IMR-90 (cell line): ENCODE data around the gene AHNAK2. TPM values are rescaled to one million over a fixed set of nuclear protein-coding genes. Genes with fewer than 3 reads are reported as not detected.

Experiments
- ATAC-seq: fragments of 200-7000 bp; cut with Tn5 transposase; 2 replicates; pipeline ENCODE4 v1.9.1; 2020; ENCODE audit warnings: low read depth, mild to moderate bottlenecking, moderate library complexity
- BruUV-seq: library from RNA; stranded (reverse); fragments of 400-500 nt; replicated peaks from 2 replicates; lab custom pipeline; 2021; lab: Mats Ljungman, UMichigan
- CTCF ChIA-PET: fragments of 300-600 bp; formaldehyde crosslinking; extraction: SDS; loops from one replicate; lab custom pipeline; 2021; ENCODE audit warnings: antibody characterized with exemption; lab: Yijun Ruan, JAX
- POLR2A ChIA-PET: fragments of 300-600 bp; sonication (Branson Sonifier 250); formaldehyde crosslinking; loops from one replicate; lab custom pipeline; 2022; ENCODE audit warnings: antibody characterized with exemption; ENCODE audit not compliant: unreplicated experiment; lab: Charles Lee
- DNase-seq: peaks from one replicate; pipeline ENCODE4 v3.0.0; 2013
- H2AFZ ChIP-seq: replicated peaks from 2 replicates; pipeline ENCODE3; 2013; ENCODE audit warnings: low read length, mild to moderate bottlenecking; ENCODE audit not compliant: poor library complexity
- H2AK5ac ChIP-seq: 2 replicates; pipeline ENCODE4 v1.6.1; 2013; ENCODE audit warnings: low read depth, low read length, inconsistent platforms
- H2AK9ac ChIP-seq: replicated peaks from 2 replicates; pipeline ENCODE3; 2013; ENCODE audit warnings: mild to moderate bottlenecking, low read depth, low read length, moderate library complexity; ENCODE audit not compliant: poor library complexity
- H2BK120ac ChIP-seq: 2 replicates; pipeline ENCODE4 v1.6.1; 2013; ENCODE audit warnings: low read depth, low read length, inconsistent platforms
- H2BK15ac ChIP-seq: 3 replicates; pipeline ENCODE4 v1.6.1; 2013; ENCODE audit warnings: low read depth, low read length, inconsistent platforms
- H2BK20ac ChIP-seq: 2 replicates; pipeline ENCODE4 v1.6.1; 2013; ENCODE audit warnings: low read depth, mild to moderate bottlenecking, inconsistent platforms, low read length, moderate library complexity
- H2BK5ac ChIP-seq: 2 replicates; pipeline ENCODE4 v1.6.1; 2013; ENCODE audit warnings: mild to moderate bottlenecking, low read depth, low read length, inconsistent platforms; ENCODE audit not compliant: poor library complexity, severe bottlenecking
- H3K14ac ChIP-seq: replicated peaks from 2 replicates; pipeline ENCODE4 v1.6.1; 2013; ENCODE audit warnings: low read depth, low read length, inconsistent platforms
- H3K18ac ChIP-seq: 2 replicates; pipeline ENCODE4 v1.6.1; 2013; ENCODE audit warnings: low read depth, low read length, control low read depth
- H3K23ac ChIP-seq: 2 replicates; pipeline ENCODE4 v1.6.1; 2013; ENCODE audit warnings: low read depth, low read length, inconsistent platforms
- H3K27ac ChIP-seq: 2 replicates; pipeline ENCODE4 v1.5.1; 2013; ENCODE audit warnings: mild to moderate bottlenecking, control low read depth, low read length; ENCODE audit not compliant: insufficient read depth
- H3K27me3 ChIP-seq: 2 replicates; pipeline ENCODE4 v1.6.1; 2013; ENCODE audit warnings: low read length; ENCODE audit not compliant: control insufficient read depth, insufficient read depth
- H3K36me3 ChIP-seq: 2 replicates; pipeline ENCODE4 v1.6.1; 2013; ENCODE audit warnings: low read length, mixed read lengths; ENCODE audit not compliant: control insufficient read depth, insufficient read depth
- H3K4ac ChIP-seq: 2 replicates; pipeline ENCODE4 v1.6.1; 2013; ENCODE audit warnings: low read depth, low read length, inconsistent platforms
- H3K4me1 ChIP-seq: 2 replicates; pipeline ENCODE4 v1.6.1; 2013; ENCODE audit warnings: low read length, mixed read lengths; ENCODE audit not compliant: control insufficient read depth, insufficient read depth
- H3K4me2 ChIP-seq: 2 replicates; pipeline ENCODE4 v1.6.1; 2013; ENCODE audit warnings: low read depth, mild to moderate bottlenecking, control low read depth, low read length, moderate library complexity
- H3K4me3 ChIP-seq: 2 replicates; pipeline ENCODE4 v1.5.1; 2013; ENCODE audit warnings: low read depth, mild to moderate bottlenecking, control low read depth, low read length, moderate library complexity; ENCODE audit not compliant: insufficient read depth
- H3K56ac ChIP-seq: 2 replicates; pipeline ENCODE4 v1.6.1; 2013; ENCODE audit warnings: low read length, inconsistent platforms; ENCODE audit not compliant: insufficient read depth; ENCODE audit errors: extremely low read depth
- H3K79me1 ChIP-seq, 2 experiments: 2 replicates each; pipeline ENCODE4 v1.6.1; 2013; ENCODE audit warnings: low read length in 2 of 2, inconsistent platforms in 1 of 2, low read depth in 1 of 2
- H3K9ac ChIP-seq: 2 replicates; pipeline ENCODE4 v1.6.1; 2013; ENCODE audit warnings: low read depth, low read length, control low read depth
- H3K9me1 ChIP-seq: 2 replicates; pipeline ENCODE4 v1.6.1; 2013; ENCODE audit warnings: low read length, inconsistent platforms; ENCODE audit not compliant: insufficient read depth
- H3K9me3 ChIP-seq: 2 replicates; pipeline ENCODE4 v1.6.1; 2013; ENCODE audit warnings: low read length; ENCODE audit not compliant: control insufficient read depth, insufficient read depth
- H4K20me1 ChIP-seq: 2 replicates; pipeline ENCODE4 v1.6.1; 2013; ENCODE audit warnings: low read length, inconsistent platforms; ENCODE audit not compliant: insufficient read depth
- H4K5ac ChIP-seq: 2 replicates; pipeline ENCODE4 v1.6.1; 2013; ENCODE audit warnings: mild to moderate bottlenecking, low read depth, low read length, control low read depth
- H4K8ac ChIP-seq, 2 experiments: 2 replicates each; pipeline ENCODE4 v1.6.1; 2013; ENCODE audit warnings: low read depth in 2 of 2, low read length in 2 of 2, control low read depth in 1 of 2, inconsistent platforms in 1 of 2
- H4K91ac ChIP-seq: 2 replicates; pipeline ENCODE4 v1.6.1; 2013; ENCODE audit warnings: low read depth, low read length, inconsistent platforms; ENCODE audit not compliant: insufficient read depth
- BHLHE40 ChIP-seq: fragments of 150-350 bp; IDR thresholded peaks from 2 replicates; pipeline ENCODE4 v1.6.1; 2016; ENCODE audit warnings: mild to moderate bottlenecking, low read depth, low read length
- CEBPB ChIP-seq: IDR thresholded peaks from 2 replicates; pipeline ENCODE4 v1.6.1; 2012; ENCODE audit warnings: low read depth, low read length, improper control_type of control experiment
- CHD1 ChIP-seq: IDR thresholded peaks from 2 replicates; pipeline ENCODE4 v1.6.1; 2012; ENCODE audit warnings: low read depth, low read length, improper control_type of control experiment
- CTCF ChIP-seq: conservative IDR thresholded peaks from 2 replicates; pipeline ENCODE4 v1.5.1; 2012; ENCODE audit warnings: mild to moderate bottlenecking, low read depth, low read length, improper control_type of control experiment
- ELK1 ChIP-seq: fragments of 150-350 bp; IDR thresholded peaks from 2 replicates; pipeline ENCODE4 v1.6.1; 2016; ENCODE audit warnings: low read depth, mild to moderate bottlenecking, low read length, moderate library complexity, borderline replicate concordance
- FOS ChIP-seq: fragments of 150-350 bp; IDR thresholded peaks from 2 replicates; pipeline ENCODE4 v1.6.1; 2016; ENCODE audit warnings: low read depth, low read length
- MAFK ChIP-seq: IDR thresholded peaks from 2 replicates; pipeline ENCODE4 v1.6.1; 2012; ENCODE audit warnings: low read depth, low read length, improper control_type of control experiment
- MAZ ChIP-seq: IDR thresholded peaks from 2 replicates; pipeline ENCODE4 v1.6.1; 2012; ENCODE audit warnings: low read depth, mild to moderate bottlenecking, low read length, improper control_type of control experiment, moderate library complexity, borderline replicate concordance
- MXI1 ChIP-seq: IDR thresholded peaks from 2 replicates; pipeline ENCODE4 v1.6.1; 2012; ENCODE audit warnings: low read depth, mild to moderate bottlenecking, low read length, moderate library complexity, borderline replicate concordance
- NFE2L2 ChIP-seq: fragments of 150-350 bp; IDR thresholded peaks from 2 replicates; pipeline ENCODE4 v1.6.1; 2016; ENCODE audit warnings: low read depth, mild to moderate bottlenecking, low read length
- RAD21 ChIP-seq: IDR thresholded peaks from 2 replicates; pipeline ENCODE4 v1.6.1; 2012; ENCODE audit warnings: low read length, improper control_type of control experiment
- RCOR1 ChIP-seq: IDR thresholded peaks from 2 replicates; pipeline ENCODE4 v1.6.1; 2012; ENCODE audit warnings: mild to moderate bottlenecking, low read length, improper control_type of control experiment; ENCODE audit not compliant: insufficient replicate concordance
- RFX5 ChIP-seq: IDR thresholded peaks from 2 replicates; pipeline ENCODE4 v1.8.0; 2012; ENCODE audit warnings: low read depth, mild to moderate bottlenecking, low read length, moderate library complexity
- USF2 ChIP-seq: fragments of 150-350 bp; IDR thresholded peaks from 2 replicates; pipeline ENCODE4 v1.6.1; 2017; ENCODE audit warnings: mild to moderate bottlenecking, antibody characterized with exemption, low read length, low read depth
- WGBS, 2 experiments: methylation state at CpG; one replicate each; pipeline versions ENCODE4 v1.1.5 to v1.1.7; 2013; ENCODE audit warnings: missing lambda C conversion rate in 2 of 2; ENCODE audit not compliant: insufficient read length in 1 of 2; ENCODE audit errors: extremely low coverage in 2 of 2; 5-methylcytosine and 5-hydroxymethylcytosine counted together
- dilution Hi-C: fragments of 300-500 bp; cut with HindIII; formaldehyde crosslinking; loops from one replicate; pipeline ENCODE4 v1.14.3; 2018; ENCODE audit warnings: low sequenced_read_pairs; ENCODE audit not compliant: unreplicated experiment
- in situ Hi-C: fragments of 300-500 bp; cut with MboI; formaldehyde crosslinking; loops from 3 replicates; pipeline ENCODE4 v1.14.3; 2019; ENCODE audit warnings: low sequenced_read_pairs, inconsistent platforms, mixed read lengths
- intact Hi-C: fragments of 100-400 bp; cut with micrococcal nuclease; formaldehyde crosslinking; loops from 2 replicates; pipeline ENCODE4 v1.10.0; 2022
- polyA plus RNA-seq, 3 experiments: library from polyadenylated mRNA; depleted of rRNA; stranded (reverse); fragments of >200 nt; gene quantifications; 2 replicates each; pipeline ENCODE4 v1.2.3, GENCODE V29; 2012; ENCODE audit warnings: low replicate concordance in 1 of 3
- total RNA-seq: library from RNA; depleted of rRNA; stranded (reverse); fragments of >200 nt; gene quantifications from 2 replicates; pipeline ENCODE4 v1.2.3, GENCODE V29; 2012

The AHNAK2 gene
- total and polyA plus RNA-seq, 2 of the 4 experiments (the other 2 are of a cell fraction): 2.6 to 7.9 TPM

- POLR2A ChIA-PET: no interaction called here
- Histone ChIP-seq H2BK15ac (no peak overlapping the region), H2AK9ac (no peak overlapping the region), H4K5ac (no peak overlapping the region), H3K4ac (no peak overlapping the region), H3K23ac (no peak overlapping the region), H3K56ac (no peak overlapping the region), H3K79me1 (peaks cover 0 to 7% of the 10 kb centered on the region in 2 experiments; a peak in 1 of 4 replicates), H2AK5ac (no peak overlapping the region), H3K27me3 (no peaks in the 10 kb centered on the region), H3K14ac (no peak overlapping the region), H2BK5ac (no peak overlapping the region), H3K4me1 (no peaks in the 10 kb centered on the region), H2BK120ac (no peak overlapping the region), H3K4me3 (no peak overlapping the region), H3K27ac (no peak overlapping the region), H3K4me2 (no peak overlapping the region), H3K9me1 (peaks cover 2% of the 10 kb centered on the region; the same call in 1 of the 2 replicates), H2BK20ac (no peak overlapping the region), H3K9ac (no peak overlapping the region), H3K18ac (no peak overlapping the region), H4K8ac (no peak overlapping the region), H4K91ac (no peak overlapping the region), H3K9me3 (0 out of 2 replicates have a peak, but pooled peaks cover 3% of the 10 kb centered on the region), H4K20me1 (no peaks in the 10 kb centered on the region), H3K36me3 (peaks cover 12% of the 10 kb centered on the region; the same call in 1 of the 2 replicates), H2AFZ (no peak overlapping the region)
- dilution Hi-C loops (no loop called here), intact Hi-C loops (no loop called here), in situ Hi-C loops (no loop called here)
- no TSS peak for BruUV-seq
- WGBS, 2 experiments: 91% methylated on average over 3 of the region's 6 CpGs; no CpG with 5 or more reads in 1 of the 2 experiments
- DNase-seq (no peak), ATAC-seq (no peak)
- CTCF ChIA-PET: no interaction called here
- TF ChIP-seq BHLHE40 (no peak), RAD21 (no peak), CTCF (no peak), FOS (no peak), NFE2L2 (no peak), CEBPB (no peak), USF2 (no peak), ELK1 (no peak), RFX5 (no peak), RCOR1 (no peak), CHD1 (no peak), MXI1 (no peak), MAFK (no peak), MAZ (no peak)
Observed at GRCh38 chr14:104994978-104995377, 16.8 kb upstream of the AHNAK2 start.
